Measurements from ENCODE around the gene KANK4. TPM values are rescaled to one million over a fixed set of nuclear protein-coding genes. Genes with fewer than 3 reads are reported as not detected.

The KANK4 gene
- total and polyA plus RNA-seq, 9 donors, result 0.05 to 0.83 (median 0.19) TPM; not detected in 1

DNA sequence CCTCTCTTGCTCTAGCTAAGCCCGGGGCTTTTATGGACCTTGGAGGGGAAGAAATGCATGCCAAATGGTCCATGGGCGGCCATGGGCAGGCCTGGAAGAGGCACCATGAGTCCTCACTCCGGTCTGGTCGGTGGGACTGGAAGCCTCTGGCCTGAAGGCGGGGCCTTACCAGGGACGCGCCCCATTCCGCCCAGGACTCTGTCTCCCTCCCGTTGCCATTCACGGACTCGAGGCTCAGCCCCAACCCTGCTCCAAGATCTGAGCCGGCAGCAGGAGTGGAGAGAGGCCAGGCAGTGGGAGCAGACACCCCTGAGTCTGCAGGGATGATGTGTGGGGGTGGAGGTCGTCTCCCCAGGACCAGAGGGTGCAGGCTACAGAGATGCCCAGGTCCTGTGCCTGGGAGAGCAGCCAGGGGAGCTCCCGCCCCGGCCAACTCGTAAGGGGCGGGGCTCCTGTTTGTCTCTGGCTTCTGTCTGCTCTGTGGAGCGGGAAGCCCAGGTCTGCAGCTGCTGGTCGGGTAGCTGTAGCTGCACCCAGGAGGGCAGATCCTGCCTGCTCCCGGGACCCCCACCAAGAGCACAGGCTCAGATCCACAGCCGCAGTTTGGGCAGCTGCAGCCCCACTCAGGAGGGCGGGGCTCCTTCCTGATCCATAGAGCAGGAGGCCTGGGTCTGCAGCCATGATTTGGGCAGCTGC lies 8.3 kb upstream of the KANK4 start:
- Histone ChIP-seq H3K9me3 (no peaks in the 10 kb centered on the region), H3K36me3 (no peaks in the 10 kb centered on the region), H3K4me3 (no peak overlapping the region), H3K27ac (no peak overlapping the region), H3K27me3 (no peaks in the 10 kb centered on the region), H3K4me1 (ENCODE audit: insufficient read depth) (no peaks in the 10 kb centered on the region)
- DNase-seq, result no peak
- no peak for TF ChIP-seq EP300 (IDR thresholded peaks at IDR 0.05)
- TF ChIP-seq, protein P1, sequence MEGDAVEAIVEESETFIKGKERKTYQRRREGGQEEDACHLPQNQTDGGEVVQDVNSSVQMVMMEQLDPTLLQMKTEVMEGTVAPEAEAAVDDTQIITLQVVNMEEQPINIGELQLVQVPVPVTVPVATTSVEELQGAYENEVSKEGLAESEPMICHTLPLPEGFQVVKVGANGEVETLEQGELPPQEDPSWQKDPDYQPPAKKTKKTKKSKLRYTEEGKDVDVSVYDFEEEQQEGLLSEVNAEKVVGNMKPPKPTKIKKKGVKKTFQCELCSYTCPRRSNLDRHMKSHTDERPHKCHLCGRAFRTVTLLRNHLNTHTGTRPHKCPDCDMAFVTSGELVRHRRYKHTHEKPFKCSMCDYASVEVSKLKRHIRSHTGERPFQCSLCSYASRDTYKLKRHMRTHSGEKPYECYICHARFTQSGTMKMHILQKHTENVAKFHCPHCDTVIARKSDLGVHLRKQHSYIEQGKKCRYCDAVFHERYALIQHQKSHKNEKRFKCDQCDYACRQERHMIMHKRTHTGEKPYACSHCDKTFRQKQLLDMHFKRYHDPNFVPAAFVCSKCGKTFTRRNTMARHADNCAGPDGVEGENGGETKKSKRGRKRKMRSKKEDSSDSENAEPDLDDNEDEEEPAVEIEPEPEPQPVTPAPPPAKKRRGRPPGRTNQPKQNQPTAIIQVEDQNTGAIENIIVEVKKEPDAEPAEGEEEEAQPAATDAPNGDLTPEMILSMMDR (IDR thresholded peaks at IDR 0.05), result no peak
- TF ChIP-seq POLR2A (IDR thresholded peaks at IDR 0.05), result no peak
- WGBS, 3 donors, result 68 to 72% (median 68%) methylated on average over 22 of the region's 22 CpGs
- intact Hi-C loops (cut with DNase I), result no loop called here

DNA sequence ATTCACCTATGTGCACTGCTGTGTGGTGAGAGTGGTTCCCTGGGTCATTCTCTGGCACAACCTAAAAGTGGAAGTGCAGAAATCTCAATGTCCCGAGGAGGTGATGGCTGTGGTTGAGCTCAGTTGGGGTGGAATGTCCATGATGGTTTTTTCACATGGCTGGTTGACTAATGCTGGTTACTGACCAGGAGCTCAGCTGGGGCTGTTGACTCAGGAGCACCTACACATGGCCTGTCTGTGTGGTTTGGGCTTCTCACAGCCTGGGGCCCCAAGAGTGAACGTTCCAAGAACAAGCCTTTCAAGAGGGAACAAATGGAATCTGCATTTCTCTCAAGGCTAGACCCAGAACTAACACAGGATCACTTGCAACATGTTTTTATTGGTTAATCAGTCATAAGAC lies 6.4 kb upstream of the KANK4 start:
- Histone ChIP-seq H3K4me1 (ENCODE audit: insufficient read depth) (no peaks in the 10 kb centered on the region), H3K27ac (no peak overlapping the region), H3K36me3 (no peaks in the 10 kb centered on the region), H3K9me3 (no peaks in the 10 kb centered on the region), H3K4me3 (no peak overlapping the region), H3K27me3 (no peaks in the 10 kb centered on the region)
- intact Hi-C loops (cut with DNase I), result no loop called here
- 65 to 83% (median 71%) methylated on average over 2 of the region's 2 CpGs for WGBS, 3 donors
- TF ChIP-seq POLR2A (IDR thresholded peaks at IDR 0.05), result no peak
- DNase-seq, result no peak

DNA sequence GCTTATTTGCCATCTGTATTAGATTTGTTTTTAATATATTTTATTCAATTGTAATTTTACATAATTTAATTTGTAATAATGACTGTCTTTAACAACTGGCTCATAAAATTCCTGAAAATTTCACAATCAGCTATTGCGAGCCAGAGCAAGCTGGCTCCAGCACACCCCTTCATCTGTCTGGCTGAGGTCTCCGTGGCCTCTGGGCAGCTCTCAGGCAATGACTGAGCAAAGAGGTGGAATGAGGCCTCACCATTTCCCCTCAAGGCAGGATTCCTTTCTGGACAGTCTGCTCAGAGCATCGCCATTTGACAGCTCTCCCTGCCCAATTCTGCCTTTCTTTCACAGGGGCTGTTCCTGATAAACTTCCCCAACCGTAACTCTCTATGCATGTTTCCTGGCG lies 5.8 kb upstream of the KANK4 start:
- no peak for DNase-seq
- Histone ChIP-seq H3K27me3 (no peaks in the 10 kb centered on the region), H3K4me3 (no peak overlapping the region), H3K4me1 (ENCODE audit: insufficient read depth) (no peaks in the 10 kb centered on the region), H3K27ac (no peak overlapping the region), H3K9me3 (no peaks in the 10 kb centered on the region), H3K36me3 (no peaks in the 10 kb centered on the region)
- intact Hi-C loops (cut with DNase I), result no loop called here
- TF ChIP-seq POLR2A (IDR thresholded peaks at IDR 0.05), result no peak
- TF ChIP-seq, protein P1 (IDR thresholded peaks at IDR 0.05), result no peak
- no peak for TF ChIP-seq EP300 (IDR thresholded peaks at IDR 0.05)
- 68 to 78% (median 73%) methylated on average over 5 of the region's 5 CpGs for WGBS, 3 donors

DNA sequence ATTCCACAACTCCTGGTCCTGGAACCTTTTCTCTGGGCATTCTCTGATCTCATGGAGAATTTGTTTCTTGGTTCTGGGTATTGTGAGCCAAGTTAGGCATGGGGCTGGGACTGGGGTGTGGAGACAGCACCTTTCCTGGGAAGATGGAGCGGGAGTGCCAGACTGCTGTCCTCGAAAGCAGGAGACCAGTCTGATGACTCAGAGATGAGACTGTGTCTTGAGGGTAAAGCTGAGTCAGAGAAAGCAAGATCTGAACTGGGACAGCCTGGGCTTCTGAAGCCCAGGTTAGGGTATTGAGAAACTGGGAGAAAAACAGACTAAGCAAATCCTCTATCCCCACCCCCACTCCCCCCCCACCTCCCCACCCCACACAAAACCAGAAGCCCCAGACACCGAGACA lies 2.2 kb upstream of the KANK4 start:
- no peaks in the 10 kb centered on the region for H3K27me3 ChIP-seq
- H3K9me3 ChIP-seq, result no peaks in the 10 kb centered on the region
- whole genome bisulfite sequencing, 3 donors, result 67 to 77% (median 74%) methylated on average over 3 of the region's 3 CpGs
- intact Hi-C loops (cut with DNase I), result no loop called here
- DNase-seq, result no peak
- TF ChIP-seq EP300 (IDR thresholded peaks at IDR 0.05), result no peak
- TF ChIP-seq, protein P1 (IDR thresholded peaks at IDR 0.05), result no peak
- no peak for TF ChIP-seq POLR2A (IDR thresholded peaks at IDR 0.05)
- H3K36me3 ChIP-seq, result no peaks in the 10 kb centered on the region
- H3K27ac ChIP-seq, result no peak overlapping the region
- no peak overlapping the region for H3K4me3 ChIP-seq
- H3K4me1 ChIP-seq (ENCODE audit: insufficient read depth), result no peaks in the 10 kb centered on the region

DNA sequence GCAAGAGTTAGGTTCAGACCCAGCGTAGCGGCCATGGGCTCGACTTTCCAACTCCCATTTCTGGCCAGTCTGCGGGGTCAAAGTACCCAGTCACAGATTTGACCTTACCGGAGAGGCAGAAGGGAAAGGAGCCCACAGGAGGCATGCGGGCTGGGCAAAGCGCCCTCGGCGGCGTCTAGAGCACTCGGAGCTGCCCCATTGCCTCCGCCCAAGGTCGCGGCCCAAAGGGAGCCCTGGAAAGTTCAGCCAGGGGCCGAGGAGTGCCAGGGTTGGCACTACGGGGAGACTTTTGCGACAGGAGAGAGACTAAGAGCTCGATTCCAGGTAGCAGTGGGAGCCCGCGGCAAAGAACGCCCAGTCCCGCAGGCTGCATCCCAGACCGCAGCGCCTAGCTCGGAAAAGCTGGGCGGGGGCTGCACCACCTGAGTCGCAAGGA lies 896 bp downstream of the KANK4 start:
- no peak overlapping the region for H3K27ac ChIP-seq
- H3K36me3 ChIP-seq, result no peaks in the 10 kb centered on the region
- no peaks in the 10 kb centered on the region for H3K9me3 ChIP-seq
- H3K4me1 ChIP-seq (ENCODE audit: insufficient read depth), result no peaks in the 10 kb centered on the region
- H3K4me3 ChIP-seq, result peak overlapping the region; percentile 10
- 19 to 25% (median 21%) methylated on average over 27 of the region's 27 CpGs for WGBS, 3 donors
- no peaks in the 10 kb centered on the region for H3K27me3 ChIP-seq
- no peak for TF ChIP-seq POLR2A (IDR thresholded peaks at IDR 0.05)
- intact Hi-C loops (cut with DNase I), result no loop called here
- DNase-seq, result no peak
